ENCODE measurements around the gene GFRA1.

DNA sequence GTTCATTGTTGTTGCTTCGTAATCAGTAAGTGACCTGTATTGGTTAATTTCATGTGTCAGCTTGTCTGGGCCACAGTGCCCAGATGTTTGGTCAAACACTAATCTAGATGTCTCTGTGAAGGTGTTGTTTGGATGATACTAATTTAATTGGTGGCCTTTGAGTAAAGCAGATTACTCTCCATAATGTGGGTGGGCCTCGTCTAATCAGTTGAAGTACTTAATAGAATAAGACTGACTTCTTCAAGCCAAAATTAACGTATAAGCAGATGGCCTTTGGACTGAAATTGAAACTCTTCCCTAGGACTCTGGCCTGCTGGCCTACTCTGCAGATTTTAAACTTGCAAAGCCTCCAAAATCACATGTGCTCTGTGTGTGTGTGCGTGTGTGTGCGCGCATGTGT is 245.7 kb downstream of the GFRA1 start:
- TF ChIP-seq POLR2AphosphoS5 (IDR thresholded peaks at IDR 0.05; ENCODE audit: low read depth, low read length) (no peak), POLR2A (IDR thresholded peaks at IDR 0.05; ENCODE audit: borderline replicate concordance, extremely low read depth, insufficient read depth, insufficient read length) (no peak)
- TF ChIP-seq, protein P1, sequence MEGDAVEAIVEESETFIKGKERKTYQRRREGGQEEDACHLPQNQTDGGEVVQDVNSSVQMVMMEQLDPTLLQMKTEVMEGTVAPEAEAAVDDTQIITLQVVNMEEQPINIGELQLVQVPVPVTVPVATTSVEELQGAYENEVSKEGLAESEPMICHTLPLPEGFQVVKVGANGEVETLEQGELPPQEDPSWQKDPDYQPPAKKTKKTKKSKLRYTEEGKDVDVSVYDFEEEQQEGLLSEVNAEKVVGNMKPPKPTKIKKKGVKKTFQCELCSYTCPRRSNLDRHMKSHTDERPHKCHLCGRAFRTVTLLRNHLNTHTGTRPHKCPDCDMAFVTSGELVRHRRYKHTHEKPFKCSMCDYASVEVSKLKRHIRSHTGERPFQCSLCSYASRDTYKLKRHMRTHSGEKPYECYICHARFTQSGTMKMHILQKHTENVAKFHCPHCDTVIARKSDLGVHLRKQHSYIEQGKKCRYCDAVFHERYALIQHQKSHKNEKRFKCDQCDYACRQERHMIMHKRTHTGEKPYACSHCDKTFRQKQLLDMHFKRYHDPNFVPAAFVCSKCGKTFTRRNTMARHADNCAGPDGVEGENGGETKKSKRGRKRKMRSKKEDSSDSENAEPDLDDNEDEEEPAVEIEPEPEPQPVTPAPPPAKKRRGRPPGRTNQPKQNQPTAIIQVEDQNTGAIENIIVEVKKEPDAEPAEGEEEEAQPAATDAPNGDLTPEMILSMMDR (IDR thresholded peaks at IDR 0.05 in 2 of 3, conservative IDR thresholded peaks at IDR 0.05 in 1 of 3; ENCODE audit: borderline replicate concordance in 1 of 3, insufficient read depth in 1 of 3, low read depth in 2 of 3, low read length in 2 of 3): no peak
- TF ChIP-seq, protein P2, sequence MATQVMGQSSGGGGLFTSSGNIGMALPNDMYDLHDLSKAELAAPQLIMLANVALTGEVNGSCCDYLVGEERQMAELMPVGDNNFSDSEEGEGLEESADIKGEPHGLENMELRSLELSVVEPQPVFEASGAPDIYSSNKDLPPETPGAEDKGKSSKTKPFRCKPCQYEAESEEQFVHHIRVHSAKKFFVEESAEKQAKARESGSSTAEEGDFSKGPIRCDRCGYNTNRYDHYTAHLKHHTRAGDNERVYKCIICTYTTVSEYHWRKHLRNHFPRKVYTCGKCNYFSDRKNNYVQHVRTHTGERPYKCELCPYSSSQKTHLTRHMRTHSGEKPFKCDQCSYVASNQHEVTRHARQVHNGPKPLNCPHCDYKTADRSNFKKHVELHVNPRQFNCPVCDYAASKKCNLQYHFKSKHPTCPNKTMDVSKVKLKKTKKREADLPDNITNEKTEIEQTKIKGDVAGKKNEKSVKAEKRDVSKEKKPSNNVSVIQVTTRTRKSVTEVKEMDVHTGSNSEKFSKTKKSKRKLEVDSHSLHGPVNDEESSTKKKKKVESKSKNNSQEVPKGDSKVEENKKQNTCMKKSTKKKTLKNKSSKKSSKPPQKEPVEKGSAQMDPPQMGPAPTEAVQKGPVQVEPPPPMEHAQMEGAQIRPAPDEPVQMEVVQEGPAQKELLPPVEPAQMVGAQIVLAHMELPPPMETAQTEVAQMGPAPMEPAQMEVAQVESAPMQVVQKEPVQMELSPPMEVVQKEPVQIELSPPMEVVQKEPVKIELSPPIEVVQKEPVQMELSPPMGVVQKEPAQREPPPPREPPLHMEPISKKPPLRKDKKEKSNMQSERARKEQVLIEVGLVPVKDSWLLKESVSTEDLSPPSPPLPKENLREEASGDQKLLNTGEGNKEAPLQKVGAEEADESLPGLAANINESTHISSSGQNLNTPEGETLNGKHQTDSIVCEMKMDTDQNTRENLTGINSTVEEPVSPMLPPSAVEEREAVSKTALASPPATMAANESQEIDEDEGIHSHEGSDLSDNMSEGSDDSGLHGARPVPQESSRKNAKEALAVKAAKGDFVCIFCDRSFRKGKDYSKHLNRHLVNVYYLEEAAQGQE (IDR thresholded peaks at IDR 0.05; ENCODE audit: low read depth): no peak
